HG03342 (cell line): ENCODE measurements around the gene CCL17.
A peak's percentile ranks its signal among the peaks of the same experiment; 100 is the strongest.
"Not testable (repeated sequence)": the region's sequence is repeated elsewhere in the genome, so short reads cannot be mapped to it uniquely, and the experiment has no call there.

Source experiments
- ATAC-seq: cut with Tn5 transposase; IDR thresholded peaks from one replicate; pipeline ENCODE4 v1.9.1; 2021; ENCODE audit warnings: mild to moderate bottlenecking, moderate library complexity; ENCODE audit not compliant: unreplicated experiment

CCL17 gene

GRCh38 chr16:57395026-57395425 lies 9.5 kb upstream of the CCL17 start:
- no peak for ATAC-seq

- no peak for ATAC-seq
Measured at GRCh38 chr16:57396786-57397185, 7.8 kb upstream of the CCL17 start.

- ATAC-seq: not testable (repeated sequence)
Measured at GRCh38 chr16:57397493-57397892, 7.1 kb upstream of the CCL17 start.

- no peak for ATAC-seq
Measured at GRCh38 chr16:57401943-57402640, 2.5 kb upstream of the CCL17 start.

DNA sequence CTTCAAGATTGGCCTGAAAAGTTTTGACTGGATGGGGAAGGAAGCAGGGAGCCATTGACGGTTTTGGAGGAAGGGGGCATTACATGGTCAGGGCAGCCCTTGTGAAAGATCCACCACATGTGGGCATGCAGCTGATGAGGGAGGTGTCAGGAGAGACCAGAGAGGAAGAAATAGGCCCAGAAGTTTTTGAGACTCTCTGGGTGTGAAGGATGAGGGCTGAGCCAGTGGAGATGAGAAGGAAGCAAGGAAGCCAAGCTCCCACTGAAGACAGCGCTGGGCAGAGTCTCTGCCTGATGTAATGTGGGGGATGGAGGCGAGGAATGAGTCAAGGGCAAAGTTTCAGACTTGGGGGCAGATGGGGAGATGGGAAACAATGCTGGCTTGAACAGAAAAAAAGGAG lies 530 bp downstream of the CCL17 start:
- no peak for ATAC-seq

GRCh38 chr16:57406881-57407280 lies 2.3 kb downstream of the CCL17 start:
- no peak for ATAC-seq

DNA sequence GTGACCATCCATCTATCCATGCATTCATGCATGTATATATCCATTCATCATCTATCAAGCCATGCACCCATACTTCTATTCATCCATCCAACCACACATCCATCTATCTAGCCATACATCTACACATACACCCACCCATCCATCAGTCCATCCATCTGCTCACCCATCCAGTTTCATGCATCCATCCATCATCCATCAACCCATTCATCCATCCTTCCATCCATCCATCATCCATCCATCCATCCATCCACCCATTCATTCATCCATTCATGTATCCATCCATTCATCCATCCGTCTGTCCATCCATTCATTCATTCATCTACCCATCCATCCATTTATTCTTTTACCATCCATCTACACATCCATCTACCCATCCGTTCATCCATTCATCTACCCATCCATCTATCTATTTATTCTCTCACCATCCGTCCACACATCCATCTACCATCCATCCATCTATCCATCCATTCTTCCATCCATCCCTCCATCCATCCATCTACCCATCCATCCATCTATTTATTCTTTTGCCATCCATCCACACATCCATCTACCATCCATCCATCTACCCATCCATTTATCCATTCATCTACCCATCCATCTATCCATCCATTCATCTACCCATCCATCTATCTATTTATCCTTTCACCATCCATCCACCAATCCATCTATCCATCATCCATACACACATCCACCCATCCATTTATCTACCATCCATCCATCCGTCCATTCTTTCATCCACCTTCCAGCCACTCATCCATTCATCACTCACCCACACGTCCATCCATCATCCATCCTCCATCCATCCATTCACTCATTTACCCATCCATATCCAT lies 3.2 kb downstream of the CCL17 start:
- no peak for ATAC-seq

GRCh38 chr16:57409065-57409464 lies 4.5 kb downstream of the CCL17 start:
- no peak for ATAC-seq

DNA sequence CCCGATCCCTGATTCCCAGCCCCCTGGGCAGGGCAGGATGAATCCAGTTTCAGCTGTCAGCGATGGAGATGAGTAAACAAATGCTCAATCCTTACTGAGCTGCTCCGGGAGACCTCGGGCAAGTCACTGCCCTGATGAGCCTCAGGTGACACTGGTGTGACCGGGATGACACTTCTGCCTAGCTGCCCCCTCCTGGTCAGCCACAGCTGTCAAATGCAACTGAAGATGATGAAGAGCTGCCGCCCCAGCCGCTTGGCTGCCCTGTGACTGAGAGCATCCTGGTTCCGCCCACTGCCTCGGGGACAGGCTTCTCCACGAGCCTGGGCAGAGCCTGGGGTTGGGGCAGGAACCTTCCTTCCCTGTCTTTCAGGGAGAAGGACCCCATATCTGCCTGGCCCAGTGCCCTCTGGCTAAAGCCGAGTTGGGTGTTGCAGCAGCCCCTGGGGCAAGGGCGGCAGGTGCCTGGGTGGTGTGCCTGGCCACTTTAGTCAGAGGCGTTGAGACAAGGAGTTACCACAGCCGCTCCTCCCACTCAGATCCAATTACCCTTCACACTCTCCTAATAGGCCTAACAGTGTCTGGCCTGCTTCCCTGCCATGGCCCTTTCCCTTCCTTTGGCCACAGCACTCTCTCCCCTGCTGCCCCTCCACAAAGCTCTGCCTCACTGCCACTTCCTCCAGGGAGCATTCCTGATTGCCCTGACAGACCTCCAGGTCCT lies 5.5 kb downstream of the CCL17 start:
- ATAC-seq: no peak

- no peak for ATAC-seq
Measured at GRCh38 chr16:57411362-57411976, 6.9 kb downstream of the CCL17 start.

- no peak for ATAC-seq
Measured at GRCh38 chr16:57412584-57412983, 8.0 kb downstream of the CCL17 start.

GRCh38 chr16:57413301-57413730 lies 8.7 kb downstream of the CCL17 start:
- peak; percentile 81 for ATAC-seq

- no peak for ATAC-seq
Measured at GRCh38 chr16:57413733-57414132, 9.2 kb downstream of the CCL17 start.

GRCh38 chr16:57416084-57416483 lies 11.5 kb downstream of the CCL17 start:
- no peak for ATAC-seq

DNA sequence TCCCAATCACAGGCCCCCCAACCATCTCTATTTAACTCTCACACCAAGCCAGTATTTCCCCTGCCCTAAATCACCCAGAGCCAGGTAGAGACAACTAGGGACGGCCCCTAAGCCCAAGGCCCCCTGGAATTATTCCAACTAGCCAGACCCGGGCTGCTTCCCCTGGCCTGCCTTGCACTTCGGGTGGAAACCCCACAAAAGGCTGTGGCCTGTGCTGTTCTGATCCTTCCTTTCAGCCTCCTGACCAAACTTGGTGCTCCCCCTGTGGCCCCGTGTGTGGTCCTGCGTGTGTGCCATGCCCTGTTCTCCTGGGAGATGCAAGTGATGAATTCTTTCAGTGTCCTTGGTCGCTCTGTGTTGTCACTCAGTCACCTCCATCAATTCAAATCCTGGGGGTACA lies 14.9 kb downstream of the CCL17 start:
- no peak for ATAC-seq

DNA sequence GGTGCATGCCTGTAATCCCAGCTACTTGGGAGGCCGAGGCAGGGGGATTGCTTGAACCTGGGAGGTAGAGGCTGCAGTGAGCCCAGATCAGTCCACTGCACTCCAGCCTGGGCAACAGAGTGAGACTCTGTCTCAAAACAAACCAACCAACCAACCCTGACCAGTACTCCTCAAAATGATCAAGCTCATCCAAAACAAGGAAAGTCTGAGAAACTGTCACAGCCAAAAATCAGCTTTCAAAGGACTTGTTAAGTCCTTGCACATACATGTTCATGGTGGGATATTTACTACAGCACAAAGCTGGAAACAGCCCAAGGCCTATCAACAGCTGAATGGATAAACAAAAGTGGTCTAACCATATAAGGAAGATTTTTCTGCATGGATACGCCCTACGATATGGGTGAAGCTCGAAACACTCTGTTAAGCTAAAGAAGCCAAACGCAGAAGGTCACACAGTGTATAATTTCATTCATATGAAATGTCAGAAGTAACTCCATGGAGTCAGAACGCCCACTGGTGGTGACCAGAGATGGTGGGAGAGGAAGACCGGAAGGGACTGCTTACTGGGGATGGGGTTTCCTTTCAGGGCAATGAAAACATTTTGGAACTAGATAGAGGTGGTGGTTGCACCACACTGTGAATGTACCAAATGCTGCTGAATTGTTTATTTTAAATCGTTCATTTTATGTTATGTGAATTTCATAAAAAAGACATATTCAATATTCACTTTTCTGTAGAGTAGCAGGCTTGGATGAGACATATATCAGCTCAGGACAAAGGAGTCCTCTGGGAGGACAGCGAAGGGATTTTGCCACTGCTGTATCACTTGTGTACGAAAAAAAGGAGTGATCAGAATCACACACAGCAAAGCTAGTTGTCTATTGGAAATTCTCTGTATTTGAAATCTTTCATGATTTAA lies 17.7 kb downstream of the CCL17 start:
- no peak for ATAC-seq

- no peak for ATAC-seq
Measured at GRCh38 chr16:57423152-57423551, 18.6 kb downstream of the CCL17 start.

DNA sequence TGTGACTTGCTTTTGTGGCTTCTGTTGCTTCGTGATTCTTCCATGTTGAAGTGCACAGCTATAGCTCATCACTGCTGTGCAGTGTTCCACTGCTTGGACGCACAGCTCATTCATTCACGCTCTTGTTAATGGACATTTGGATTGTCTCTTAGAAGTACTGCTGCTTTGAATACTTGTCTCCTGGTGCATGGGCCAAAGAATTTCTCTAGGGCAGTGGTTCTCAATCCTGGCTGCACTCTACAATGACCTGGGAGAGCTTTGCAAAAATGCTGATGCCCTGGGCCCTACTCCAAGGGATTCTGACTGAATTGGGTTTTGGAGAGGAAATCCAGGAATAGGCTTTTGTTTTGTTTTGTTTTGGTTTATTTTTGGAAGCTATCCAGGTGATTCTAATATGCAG lies 20.0 kb downstream of the CCL17 start:
- no peak for ATAC-seq

GRCh38 chr16:57426356-57426755 lies 21.8 kb downstream of the CCL17 start:
- no peak for ATAC-seq

DNA sequence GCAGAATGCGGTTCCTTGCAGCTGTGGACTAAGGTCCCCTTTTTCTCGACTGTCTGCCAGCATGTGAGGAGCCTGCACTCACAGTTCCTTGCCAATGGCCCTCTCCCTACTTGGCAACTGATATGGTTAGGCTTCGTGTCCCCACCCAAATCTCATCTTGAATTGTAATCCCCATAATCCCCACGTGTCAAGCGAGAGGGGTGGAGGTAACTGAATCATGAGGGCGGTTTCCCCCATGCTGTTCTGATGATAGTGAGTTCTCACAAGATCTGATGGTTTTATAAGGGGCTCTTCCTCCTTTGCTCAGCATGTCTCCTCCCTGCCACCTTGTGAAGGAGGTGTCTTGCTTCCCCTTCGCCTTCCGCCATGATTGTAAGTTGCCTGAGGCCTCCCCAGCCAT lies 22.7 kb downstream of the CCL17 start:
- ATAC-seq: no peak
